Caco-2 (cell line): Measurements from ENCODE around the gene MC5R. TPM values are rescaled to one million over a fixed set of nuclear protein-coding genes. Genes with fewer than 3 reads are reported as not detected.

Experiments
- BruUV-seq: library from RNA; stranded (reverse); fragments of 400-500 nt; replicated peaks from 2 replicates; lab custom pipeline; 2021; lab: Mats Ljungman, UMichigan
- CTCF ChIA-PET: fragments of 300-600 bp; sonication (Branson Sonifier 250); formaldehyde crosslinking; loops from one replicate; lab custom pipeline; 2022; ENCODE audit warnings: antibody characterized with exemption; lab: Charles Lee
- POLR2A ChIA-PET: fragments of 300-600 bp; sonication (Branson Sonifier 250); formaldehyde crosslinking; loops from one replicate; lab custom pipeline; 2022; ENCODE audit warnings: antibody characterized with exemption; lab: Charles Lee
- DNase-seq, 2 experiments: peaks; one replicate each; pipeline versions ENCODE4 v3.0.0 to v3.0.0-alpha.2; 2020 to 2022
- H3K27me3 ChIP-seq: replicated peaks from 2 replicates; pipeline ENCODE4 v1.6.0; 2011; ENCODE audit warnings: low read length; ENCODE audit not compliant: control insufficient read depth, insufficient read depth
- H3K36me3 ChIP-seq: 2 replicates; pipeline ENCODE4 v1.5.1; 2011; ENCODE audit warnings: low read length; ENCODE audit not compliant: control insufficient read depth, insufficient read depth
- H3K4me1 ChIP-seq: fragments of 250-450 bp; sonication (Bioruptor Pico); 2 replicates; pipeline ENCODE4 v1.5.1; 2020; ENCODE audit warnings: mild to moderate bottlenecking
- H3K4me3 ChIP-seq: 2 replicates; pipeline ENCODE4 v1.5.1; 2011; ENCODE audit warnings: low read depth, mild to moderate bottlenecking, control low read depth, low read length
- H3K9me3 ChIP-seq: fragments of 250-450 bp; sonication (Bioruptor Pico); 2 replicates; pipeline ENCODE4 v1.5.1; 2020; ENCODE audit warnings: mild to moderate bottlenecking, moderate library complexity
- H3K27ac Mint-ChIP-seq: one replicate; pipeline ENCODE4 v1.8.0; 2022; ENCODE audit warnings: mixed read lengths; ENCODE audit not compliant: unreplicated experiment
- H3K27me3 Mint-ChIP-seq: one replicate; pipeline ENCODE4 v1.8.0; 2022; ENCODE audit warnings: mixed read lengths; ENCODE audit not compliant: insufficient read depth, unreplicated experiment
- H3K36me3 Mint-ChIP-seq: one replicate; pipeline ENCODE4 v1.8.0; 2022; ENCODE audit warnings: mild to moderate bottlenecking, mixed read lengths; ENCODE audit not compliant: insufficient read depth, unreplicated experiment
- H3K4me1 Mint-ChIP-seq: one replicate; pipeline ENCODE4 v1.8.0; 2022; ENCODE audit warnings: low read depth, mixed read lengths; ENCODE audit not compliant: unreplicated experiment
- H3K4me3 Mint-ChIP-seq: one replicate; pipeline ENCODE4 v1.8.0; 2022; ENCODE audit warnings: mild to moderate bottlenecking, moderate library complexity, mixed read lengths; ENCODE audit not compliant: unreplicated experiment
- H3K9me3 Mint-ChIP-seq: one replicate; pipeline ENCODE4 v1.8.0; 2022; ENCODE audit warnings: mixed read lengths; ENCODE audit not compliant: unreplicated experiment
- CTCF ChIP-seq, 2 experiments: fragments of 200-600 bp in 1 of 2; IDR thresholded peaks; 1 replicate in 1 of 2; 2 replicates in 1 of 2; pipeline versions ENCODE4 v1.5.1 to v1.8.0; 2011 to 2022; ENCODE audit warnings: antibody characterized with exemption in 1 of 2, control low read depth in 1 of 2, inconsistent platforms in 1 of 2, low read depth in 1 of 2, low read length in 1 of 2, mild to moderate bottlenecking in 1 of 2, moderate library complexity in 1 of 2; ENCODE audit not compliant: insufficient read depth in 1 of 2, severe bottlenecking in 1 of 2, unreplicated experiment in 1 of 2
- intact Hi-C: fragments of 100-400 bp; cut with micrococcal nuclease; formaldehyde crosslinking; loops from one replicate; pipeline ENCODE4 v1.10.0; 2022; ENCODE audit not compliant: unreplicated experiment
- total RNA-seq: library from RNA; stranded (reverse); gene quantifications from 2 replicates; pipeline ENCODE4 v1.2.3, GENCODE V29; 2022

Gene MC5R
- total RNA-seq, 1 experiment from 2014 or later, result not detected

GRCh38 chr18:13813271-13813849, 10.6 kb upstream of the MC5R start:
- peaks cover 10% of the 10 kb centered on the region; the same call in 1 of the 2 replicates for H3K4me1 ChIP-seq
- H3K36me3 ChIP-seq, result no peaks in the 10 kb centered on the region
- TF ChIP-seq CTCF (IDR thresholded peaks at IDR 0.05; ENCODE audit: insufficient read depth in 1 of 2, low read depth in 1 of 2, low read length in 1 of 2, severe bottlenecking in 1 of 2, unreplicated experiment in 1 of 2), result peak; percentile 80 to 83
- H3K9me3 ChIP-seq, result no peaks in the 10 kb centered on the region
- no peak overlapping the region for H3K4me3 ChIP-seq
- H3K27me3 ChIP-seq, result no peaks in the 10 kb centered on the region
- H3K4me3 Mint-ChIP-seq, result no peak overlapping the region
- BruUV-seq, result no TSS peak
- ChIA-PET POLR2A (no interaction called here), CTCF (interaction anchor here (0.5 to 1.9 kb wide), 6 partner anchors 11 to 340 kb away, joined by 3 to 6 read pairs (median 3); partner anchors contain the start of gene MC5R)
- peaks cover 7% of the 10 kb centered on the region for H3K27me3 Mint-ChIP-seq
- DNase-seq, result peak; percentile 53 to 71
- peaks cover 8% of the 10 kb centered on the region for H3K4me1 Mint-ChIP-seq
- intact Hi-C loops, result no loop called here
- H3K27ac Mint-ChIP-seq, result no peak overlapping the region
- no peaks in the 10 kb centered on the region for H3K9me3 Mint-ChIP-seq
- H3K36me3 Mint-ChIP-seq, result no peaks in the 10 kb centered on the region

GRCh38 chr18:13826209-13826608, 2.3 kb downstream of the MC5R start:
- intact Hi-C loops, result no loop called here
- no peaks in the 10 kb centered on the region for H3K4me1 ChIP-seq
- DNase-seq, result no peak
- H3K9me3 Mint-ChIP-seq, result no peaks in the 10 kb centered on the region
- no peak overlapping the region for H3K4me3 ChIP-seq
- H3K4me3 Mint-ChIP-seq, result no peak overlapping the region
- no TSS peak for BruUV-seq
- H3K9me3 ChIP-seq, result no peaks in the 10 kb centered on the region
- no peak overlapping the region for H3K27ac Mint-ChIP-seq
- H3K36me3 ChIP-seq, result no peaks in the 10 kb centered on the region
- POLR2A ChIA-PET, result no interaction called here
- H3K27me3 ChIP-seq, result no peaks in the 10 kb centered on the region
- no peaks in the 10 kb centered on the region for H3K36me3 Mint-ChIP-seq
- H3K4me1 Mint-ChIP-seq, result no peaks in the 10 kb centered on the region
- H3K27me3 Mint-ChIP-seq, result peaks cover 22% of the 10 kb centered on the region
- TF ChIP-seq CTCF (IDR thresholded peaks at IDR 0.05; ENCODE audit: insufficient read depth in 1 of 2, low read depth in 1 of 2, low read length in 1 of 2, severe bottlenecking in 1 of 2, unreplicated experiment in 1 of 2), result no peak
- CTCF ChIA-PET, result no interaction called here

GRCh38 chr18:13831864-13832508, 8.0 kb downstream of the MC5R start:
- peak in 1 of 2 experiments; percentile 32 for DNase-seq
- Mint-ChIP-seq H3K9me3 (peaks cover 9% of the 10 kb centered on the region), H3K27ac (no peak overlapping the region), H3K27me3 (peaks cover 26% of the 10 kb centered on the region), H3K4me3 (no peak overlapping the region), H3K36me3 (no peaks in the 10 kb centered on the region), H3K4me1 (no peaks in the 10 kb centered on the region)
- CTCF ChIA-PET, result no interaction called here
- POLR2A ChIA-PET, result no interaction called here
- H3K9me3 ChIP-seq, result no peaks in the 10 kb centered on the region
- no TSS peak for BruUV-seq
- TF ChIP-seq CTCF (IDR thresholded peaks at IDR 0.05; ENCODE audit: insufficient read depth in 1 of 2, low read depth in 1 of 2, low read length in 1 of 2, severe bottlenecking in 1 of 2, unreplicated experiment in 1 of 2), result peak; percentile 25 to 52
- H3K36me3 ChIP-seq, result no peaks in the 10 kb centered on the region
- intact Hi-C loops, result loop anchor here (1.0 to 10.0 kb wide), 4 partner anchors 73 to 254 kb away; no protein-coding TSS in a partner anchor
- no peaks in the 10 kb centered on the region for H3K27me3 ChIP-seq
- H3K4me1 ChIP-seq, result no peaks in the 10 kb centered on the region
- H3K4me3 ChIP-seq, result no peak overlapping the region
